Neural cell (in vitro differentiated cells): ENCODE results near the gene RFWD3. TPM values are rescaled to one million over a fixed set of nuclear protein-coding genes. Genes with fewer than 3 reads are reported as not detected.

Source experiments
- H2AFZ ChIP-seq: fragments of 200-600, 300-800 bp; sonication (generic), shearing (Covaris generic); 2 replicates; pipeline ENCODE4 v1.6.0; 2014; ENCODE audit warnings: low read depth, mild to moderate bottlenecking, antibody characterized with exemption, low read length, moderate library complexity
- H3F3A ChIP-seq: fragments of 200-600 bp; shearing (Covaris generic); 2 replicates; pipeline ENCODE4 v1.6.1; 2016; ENCODE audit warnings: mild to moderate bottlenecking, moderate library complexity, mixed read lengths, antibody characterized with exemption, low read length; ENCODE audit not compliant: insufficient read depth, poor library complexity, severe bottlenecking
- H3K27ac ChIP-seq: fragments of 200-600, 300-800 bp; sonication (generic), shearing (Covaris generic); 2 replicates; pipeline ENCODE4 v1.5.1; 2014; ENCODE audit warnings: mild to moderate bottlenecking, low read length, moderate library complexity
- H3K27me3 ChIP-seq: fragments of 300-800, 200-600 bp; sonication (generic), shearing (Covaris generic); 2 replicates; pipeline ENCODE4 v1.6.0; 2014; ENCODE audit warnings: mild to moderate bottlenecking, low read depth, low read length, moderate library complexity; ENCODE audit not compliant: insufficient read depth
- H3K36me3 ChIP-seq: fragments of 300-800, 200-600 bp; sonication (generic), shearing (Covaris generic); 2 replicates; pipeline ENCODE4 v1.5.1; 2014; ENCODE audit warnings: mild to moderate bottlenecking, antibody characterized with exemption, low read length, moderate library complexity; ENCODE audit not compliant: insufficient read depth
- H3K4me2 ChIP-seq: fragments of 300-800, 200-600 bp; sonication (generic), shearing (Covaris generic); 2 replicates; pipeline ENCODE4 v1.6.0; 2014; ENCODE audit warnings: mild to moderate bottlenecking, low read length
- H3K4me3 ChIP-seq: fragments of 300-800, 200-600 bp; sonication (generic), shearing (Covaris generic); 2 replicates; pipeline ENCODE4 v1.5.1; 2014; ENCODE audit warnings: mild to moderate bottlenecking, low read length, moderate library complexity
- H3K79me2 ChIP-seq: fragments of 200-600 bp; shearing (Covaris generic); replicated peaks from 2 replicates; pipeline ENCODE4 v1.6.0; 2014; ENCODE audit warnings: mild to moderate bottlenecking, low read length, moderate library complexity; ENCODE audit not compliant: insufficient read depth
- H3K9ac ChIP-seq: fragments of 300-800, 200-600 bp; sonication (generic), shearing (Covaris generic); 2 replicates; pipeline ENCODE4 v1.6.1; 2016; ENCODE audit warnings: mild to moderate bottlenecking, low read length, mixed read lengths
- H3K9me2 ChIP-seq: fragments of 200-600 bp; shearing (Covaris generic); 2 replicates; pipeline ENCODE4 v1.6.1; 2016; ENCODE audit warnings: mild to moderate bottlenecking, low read length, mixed read lengths; ENCODE audit not compliant: insufficient read depth
- H3K9me3 ChIP-seq: fragments of 200-600, 300-800 bp; sonication (generic), shearing (Covaris generic); 2 replicates; pipeline ENCODE4 v1.6.1; 2016; ENCODE audit warnings: mild to moderate bottlenecking, mixed run types, low read length, moderate library complexity, mixed read lengths
- H4K20me1 ChIP-seq: fragments of 200-600 bp; shearing (Covaris generic); 2 replicates; pipeline ENCODE4 v1.6.1; 2016; ENCODE audit warnings: mild to moderate bottlenecking, mixed run types; ENCODE audit not compliant: insufficient read depth
- EP300 ChIP-seq: fragments of 450-650 bp; conservative IDR thresholded peaks from 2 replicates; pipeline ENCODE4 v1.6.1; 2014; ENCODE audit warnings: antibody characterized with exemption, mild to moderate bottlenecking, moderate library complexity; ENCODE audit not compliant: poor library complexity, severe bottlenecking
- EZH2 ChIP-seq: fragments of 200-600, 300-800 bp; shearing (Covaris generic), sonication (generic); IDR thresholded peaks from 2 replicates; pipeline ENCODE4 v1.6.1; 2014; ENCODE audit warnings: antibody characterized with exemption, low read length, borderline replicate concordance, mild to moderate bottlenecking; ENCODE audit not compliant: insufficient read depth, poor library complexity, severe bottlenecking
- MXI1 ChIP-seq: fragments of 450-650 bp; conservative IDR thresholded peaks from 2 replicates; pipeline ENCODE4 v1.6.1; 2014; ENCODE audit warnings: antibody characterized with exemption, mild to moderate bottlenecking; ENCODE audit not compliant: poor library complexity, severe bottlenecking
- POLR2AphosphoS5 ChIP-seq: IDR thresholded peaks from 2 replicates; pipeline ENCODE4 v1.6.1; 2012
- RAD21 ChIP-seq: fragments of 450-650 bp; conservative IDR thresholded peaks from 2 replicates; pipeline ENCODE4 v1.6.1; 2014; ENCODE audit warnings: antibody characterized with exemption, mild to moderate bottlenecking, moderate library complexity
- SMC3 ChIP-seq: fragments of 450-650 bp; conservative IDR thresholded peaks from 2 replicates; pipeline ENCODE4 v1.6.1; 2014; ENCODE audit warnings: antibody characterized with exemption, mild to moderate bottlenecking, moderate library complexity; ENCODE audit not compliant: poor library complexity
- TAF1 ChIP-seq: IDR thresholded peaks from 2 replicates; pipeline ENCODE4 v1.6.1; 2012; ENCODE audit warnings: low read depth
- polyA plus RNA-seq: library from polyadenylated mRNA; depleted of rRNA; stranded (reverse); fragments of >200 nt; gene quantifications from 2 replicates; pipeline ENCODE4 v1.2.3, GENCODE V29; 2014
- TF ChIP-seq, protein P1 (sequence below): IDR thresholded peaks from 2 replicates; pipeline ENCODE4 v1.6.1; 2012; ENCODE audit warnings: borderline replicate concordance
- TF ChIP-seq, protein P2 (sequence below): fragments of 450-650 bp; IDR thresholded peaks from 2 replicates; pipeline ENCODE4 v1.5.1; 2014; ENCODE audit warnings: antibody characterized with exemption, mild to moderate bottlenecking, moderate library complexity; ENCODE audit not compliant: poor library complexity, severe bottlenecking

The RFWD3 gene
- polyA plus RNA-seq, 1 donor from 2014 or later: 10.7 TPM

DNA sequence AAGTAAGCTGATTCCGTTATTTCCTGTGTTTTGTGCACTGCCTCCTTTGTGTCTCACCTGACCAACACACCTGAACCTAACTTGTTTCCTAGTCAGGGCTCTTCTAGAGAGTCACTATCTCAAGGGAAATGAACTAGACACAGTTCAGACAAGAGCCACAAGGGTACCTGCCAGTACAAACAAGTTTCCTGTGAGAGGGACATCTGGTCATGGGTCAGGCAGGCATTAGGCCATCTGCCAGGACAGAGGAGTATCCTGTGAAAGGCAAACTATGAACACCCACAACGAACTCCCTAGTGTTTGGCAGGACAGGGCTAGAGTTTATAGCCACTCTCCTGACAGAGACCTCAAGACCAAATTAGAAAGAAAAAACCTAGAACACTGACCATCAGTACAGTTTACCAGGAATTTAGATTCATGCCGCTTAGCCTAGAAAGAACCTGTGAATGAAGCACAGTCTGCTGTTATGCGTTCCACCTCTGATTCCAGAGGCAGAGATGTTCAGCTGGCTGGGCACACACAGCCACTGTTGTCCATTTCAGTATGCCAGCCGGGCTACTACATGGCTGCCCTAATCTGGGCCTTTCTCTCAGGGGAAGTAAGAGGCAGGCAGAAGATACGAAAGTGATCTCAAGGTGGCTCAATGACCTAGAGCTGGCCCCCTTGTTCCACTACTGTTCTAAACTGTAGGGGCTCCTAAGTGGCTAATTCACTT lies 39.0 kb downstream of the RFWD3 start:
- H3K27me3 ChIP-seq: no peaks in the 10 kb centered on the region
- no peaks in the 10 kb centered on the region for H3K9me2 ChIP-seq
- no peak for TF ChIP-seq EP300
- TF ChIP-seq, protein P1, sequence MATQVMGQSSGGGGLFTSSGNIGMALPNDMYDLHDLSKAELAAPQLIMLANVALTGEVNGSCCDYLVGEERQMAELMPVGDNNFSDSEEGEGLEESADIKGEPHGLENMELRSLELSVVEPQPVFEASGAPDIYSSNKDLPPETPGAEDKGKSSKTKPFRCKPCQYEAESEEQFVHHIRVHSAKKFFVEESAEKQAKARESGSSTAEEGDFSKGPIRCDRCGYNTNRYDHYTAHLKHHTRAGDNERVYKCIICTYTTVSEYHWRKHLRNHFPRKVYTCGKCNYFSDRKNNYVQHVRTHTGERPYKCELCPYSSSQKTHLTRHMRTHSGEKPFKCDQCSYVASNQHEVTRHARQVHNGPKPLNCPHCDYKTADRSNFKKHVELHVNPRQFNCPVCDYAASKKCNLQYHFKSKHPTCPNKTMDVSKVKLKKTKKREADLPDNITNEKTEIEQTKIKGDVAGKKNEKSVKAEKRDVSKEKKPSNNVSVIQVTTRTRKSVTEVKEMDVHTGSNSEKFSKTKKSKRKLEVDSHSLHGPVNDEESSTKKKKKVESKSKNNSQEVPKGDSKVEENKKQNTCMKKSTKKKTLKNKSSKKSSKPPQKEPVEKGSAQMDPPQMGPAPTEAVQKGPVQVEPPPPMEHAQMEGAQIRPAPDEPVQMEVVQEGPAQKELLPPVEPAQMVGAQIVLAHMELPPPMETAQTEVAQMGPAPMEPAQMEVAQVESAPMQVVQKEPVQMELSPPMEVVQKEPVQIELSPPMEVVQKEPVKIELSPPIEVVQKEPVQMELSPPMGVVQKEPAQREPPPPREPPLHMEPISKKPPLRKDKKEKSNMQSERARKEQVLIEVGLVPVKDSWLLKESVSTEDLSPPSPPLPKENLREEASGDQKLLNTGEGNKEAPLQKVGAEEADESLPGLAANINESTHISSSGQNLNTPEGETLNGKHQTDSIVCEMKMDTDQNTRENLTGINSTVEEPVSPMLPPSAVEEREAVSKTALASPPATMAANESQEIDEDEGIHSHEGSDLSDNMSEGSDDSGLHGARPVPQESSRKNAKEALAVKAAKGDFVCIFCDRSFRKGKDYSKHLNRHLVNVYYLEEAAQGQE: no peak
- TF ChIP-seq POLR2AphosphoS5: no peak
- TF ChIP-seq RAD21: no peak
- no peak for TF ChIP-seq MXI1
- TF ChIP-seq, protein P2, sequence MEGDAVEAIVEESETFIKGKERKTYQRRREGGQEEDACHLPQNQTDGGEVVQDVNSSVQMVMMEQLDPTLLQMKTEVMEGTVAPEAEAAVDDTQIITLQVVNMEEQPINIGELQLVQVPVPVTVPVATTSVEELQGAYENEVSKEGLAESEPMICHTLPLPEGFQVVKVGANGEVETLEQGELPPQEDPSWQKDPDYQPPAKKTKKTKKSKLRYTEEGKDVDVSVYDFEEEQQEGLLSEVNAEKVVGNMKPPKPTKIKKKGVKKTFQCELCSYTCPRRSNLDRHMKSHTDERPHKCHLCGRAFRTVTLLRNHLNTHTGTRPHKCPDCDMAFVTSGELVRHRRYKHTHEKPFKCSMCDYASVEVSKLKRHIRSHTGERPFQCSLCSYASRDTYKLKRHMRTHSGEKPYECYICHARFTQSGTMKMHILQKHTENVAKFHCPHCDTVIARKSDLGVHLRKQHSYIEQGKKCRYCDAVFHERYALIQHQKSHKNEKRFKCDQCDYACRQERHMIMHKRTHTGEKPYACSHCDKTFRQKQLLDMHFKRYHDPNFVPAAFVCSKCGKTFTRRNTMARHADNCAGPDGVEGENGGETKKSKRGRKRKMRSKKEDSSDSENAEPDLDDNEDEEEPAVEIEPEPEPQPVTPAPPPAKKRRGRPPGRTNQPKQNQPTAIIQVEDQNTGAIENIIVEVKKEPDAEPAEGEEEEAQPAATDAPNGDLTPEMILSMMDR: no peak
- TF ChIP-seq SMC3: no peak
- TF ChIP-seq EZH2: no peak
- TF ChIP-seq TAF1: no peak
- H3K9me3 ChIP-seq: no peaks in the 10 kb centered on the region
- H3K27ac ChIP-seq: no peak overlapping the region
- H2AFZ ChIP-seq: no peak overlapping the region
- H3K9ac ChIP-seq: no peak overlapping the region
- no peaks in the 10 kb centered on the region for H3K79me2 ChIP-seq
- no peak overlapping the region for H3K4me3 ChIP-seq
- H3K4me2 ChIP-seq: no peak overlapping the region
- no peaks in the 10 kb centered on the region for H4K20me1 ChIP-seq
- H3K36me3 ChIP-seq: no peaks in the 10 kb centered on the region
- no peaks in the 10 kb centered on the region for H3F3A ChIP-seq

DNA sequence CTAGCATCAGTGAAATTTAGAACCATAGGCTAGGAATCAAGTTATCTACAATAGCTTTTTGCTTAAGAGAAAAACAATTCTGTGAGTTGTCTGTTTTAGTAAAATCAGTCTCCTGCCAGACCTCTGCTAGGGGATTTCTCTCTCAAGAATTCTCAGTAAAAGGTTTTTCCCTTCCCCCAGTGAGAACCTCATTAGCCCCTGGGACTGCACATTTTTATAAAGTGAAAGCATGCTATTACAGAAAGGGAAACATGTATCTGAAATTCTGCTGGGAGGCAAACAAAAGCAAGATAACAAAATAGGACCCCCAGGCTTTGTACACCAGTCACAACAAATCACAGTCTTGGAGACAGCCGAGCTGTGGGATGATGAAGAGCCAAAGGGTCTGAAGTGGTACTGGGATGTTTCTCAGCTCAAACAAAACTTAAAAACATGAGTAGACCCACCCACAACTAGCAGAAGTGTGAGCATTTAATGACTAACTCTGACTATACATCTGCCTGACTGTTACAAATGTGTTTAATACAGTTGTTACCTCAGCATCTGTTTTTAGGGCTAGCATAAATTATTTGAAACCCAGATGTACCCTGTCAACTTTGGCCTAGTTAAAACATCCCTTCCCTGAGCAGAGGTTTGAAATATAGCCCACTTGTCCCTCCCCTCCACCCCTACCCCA lies 39.8 kb downstream of the RFWD3 start:
- Histone ChIP-seq H4K20me1 (no peaks in the 10 kb centered on the region), H2AFZ (no peak overlapping the region), H3K9ac (no peak overlapping the region), H3F3A (no peaks in the 10 kb centered on the region), H3K9me2 (no peaks in the 10 kb centered on the region), H3K27ac (no peak overlapping the region), H3K4me3 (no peak overlapping the region), H3K79me2 (no peaks in the 10 kb centered on the region), H3K36me3 (no peaks in the 10 kb centered on the region), H3K4me2 (no peak overlapping the region), H3K9me3 (no peaks in the 10 kb centered on the region), H3K27me3 (no peaks in the 10 kb centered on the region)
- TF ChIP-seq, protein P2: no peak
- TF ChIP-seq MXI1 (no peak), SMC3 (no peak), POLR2AphosphoS5 (no peak), RAD21 (no peak), EP300 (no peak), EZH2 (no peak), TAF1 (no peak)
- TF ChIP-seq, protein P1: no peak
